OCI-LY3 (cell line): ENCODE data around the gene SLC25A43.

Experiments used
- EZH2phosphoT487 ChIP-seq: fragments of 200-600 bp; shearing (Covaris generic); IDR thresholded peaks from 2 replicates; pipeline ENCODE4 v1.6.1; 2018; ENCODE audit warnings: antibody characterized with exemption, mixed run types, low read depth
- TF ChIP-seq, protein P1 (sequence below): fragments of 200-600, 300-600 bp; sonication (generic); IDR thresholded peaks from 2 replicates; pipeline ENCODE4 v1.5.1; 2014; ENCODE audit warnings: antibody characterized with exemption, low read length, low read depth

DNA sequence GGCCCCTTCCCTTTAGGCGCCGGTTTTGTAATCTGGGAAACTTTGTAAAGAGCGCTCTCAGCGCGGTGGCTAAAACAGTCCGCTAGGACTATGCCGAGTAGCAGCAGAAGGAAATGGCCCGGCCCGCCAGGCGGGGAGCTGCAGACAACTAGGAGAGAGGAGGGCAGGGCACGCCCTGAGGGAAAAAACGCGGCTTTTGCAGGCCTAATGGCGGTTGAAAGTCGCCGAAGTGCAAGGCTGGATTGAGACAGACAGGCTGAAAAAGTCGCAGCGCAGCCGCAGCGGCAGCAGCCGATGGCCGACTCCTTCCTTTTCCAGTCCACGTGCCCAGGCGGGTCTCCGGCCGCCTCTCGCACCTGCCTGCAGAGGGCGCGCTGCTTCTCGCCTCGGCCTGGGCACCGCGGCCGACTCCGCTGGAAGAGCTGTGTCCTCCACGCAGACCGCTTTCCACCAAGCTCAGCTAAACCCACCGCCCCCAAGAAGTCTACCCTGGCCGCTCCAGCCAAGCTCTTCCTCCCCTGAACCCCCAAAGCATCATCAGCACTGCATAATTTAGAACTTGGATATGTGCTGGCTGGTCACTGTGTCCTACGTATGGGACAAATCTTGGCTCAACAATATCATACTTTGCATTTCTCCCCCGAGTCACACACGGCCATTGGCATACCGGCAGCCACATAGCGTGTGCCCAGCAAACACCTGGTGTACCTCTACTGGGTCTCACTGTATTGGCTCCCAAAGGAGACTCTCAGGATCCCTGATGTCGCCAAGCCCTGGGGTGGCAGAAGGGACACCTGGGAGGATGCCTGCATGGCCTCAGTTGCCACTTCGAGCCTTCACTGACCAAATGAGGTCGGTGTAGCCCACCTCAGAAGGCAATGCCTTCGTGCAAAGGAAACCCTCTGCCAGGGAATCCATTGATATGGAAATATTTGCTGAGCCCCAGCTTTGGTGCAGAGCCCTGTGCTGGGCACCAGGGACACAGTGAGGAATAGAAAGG lies 83.6 kb downstream of the SLC25A43 start:
- TF ChIP-seq, protein P1, sequence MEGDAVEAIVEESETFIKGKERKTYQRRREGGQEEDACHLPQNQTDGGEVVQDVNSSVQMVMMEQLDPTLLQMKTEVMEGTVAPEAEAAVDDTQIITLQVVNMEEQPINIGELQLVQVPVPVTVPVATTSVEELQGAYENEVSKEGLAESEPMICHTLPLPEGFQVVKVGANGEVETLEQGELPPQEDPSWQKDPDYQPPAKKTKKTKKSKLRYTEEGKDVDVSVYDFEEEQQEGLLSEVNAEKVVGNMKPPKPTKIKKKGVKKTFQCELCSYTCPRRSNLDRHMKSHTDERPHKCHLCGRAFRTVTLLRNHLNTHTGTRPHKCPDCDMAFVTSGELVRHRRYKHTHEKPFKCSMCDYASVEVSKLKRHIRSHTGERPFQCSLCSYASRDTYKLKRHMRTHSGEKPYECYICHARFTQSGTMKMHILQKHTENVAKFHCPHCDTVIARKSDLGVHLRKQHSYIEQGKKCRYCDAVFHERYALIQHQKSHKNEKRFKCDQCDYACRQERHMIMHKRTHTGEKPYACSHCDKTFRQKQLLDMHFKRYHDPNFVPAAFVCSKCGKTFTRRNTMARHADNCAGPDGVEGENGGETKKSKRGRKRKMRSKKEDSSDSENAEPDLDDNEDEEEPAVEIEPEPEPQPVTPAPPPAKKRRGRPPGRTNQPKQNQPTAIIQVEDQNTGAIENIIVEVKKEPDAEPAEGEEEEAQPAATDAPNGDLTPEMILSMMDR, result peak; percentile 51
- TF ChIP-seq EZH2phosphoT487, result no peak
